SH-SY5Y (cell line): ENCODE results near the gene PSMB7.

Experiments
- GATA2 ChIP-seq: IDR thresholded peaks from 2 replicates; pipeline ENCODE4 v1.6.1; 2011; ENCODE audit warnings: mild to moderate bottlenecking, low read depth, low read length
- GATA3 ChIP-seq: IDR thresholded peaks from 2 replicates; pipeline ENCODE4 v1.6.1; 2011; ENCODE audit warnings: low read depth, mild to moderate bottlenecking, low read length, moderate library complexity

GRCh38 chr9:124365036-124365435 is 50.2 kb downstream of the PSMB7 start:
- TF ChIP-seq GATA2 (no peak), GATA3 (no peak)
